Psoas muscle (tissue), 8 donors: ENCODE data around the gene RBMX2. TPM values are rescaled to one million over a fixed set of nuclear protein-coding genes. Genes with fewer than 3 reads are reported as not detected.
"Not testable (repeated sequence)": the region's sequence is repeated elsewhere in the genome, so short reads cannot be mapped to it uniquely, and the experiment has no call there.

Source experiments
- ATAC-seq, 4 donors: fragments of 200-7000 bp; cut with Tn5 transposase; one replicate each; pipeline ENCODE4 v1.9.1; 2020; ENCODE audit warnings: moderate library complexity in 3 of 4, mild to moderate bottlenecking in 2 of 4
- DNase-seq, 2 donors: peaks; one replicate each; pipeline ENCODE4 v3.0.0-alpha.2; 2020
- H3K27ac ChIP-seq: fragments of 200-600 bp; one replicate; pipeline ENCODE4 v1.8.0; 2022
- H3K27me3 ChIP-seq, 3 donors: fragments of 200-600 bp in 1 of 3; one replicate each; pipeline versions ENCODE4 v1.6.1 to v1.8.0; 2013 to 2022; ENCODE audit warnings: low read length in 2 of 3, mild to moderate bottlenecking in 2 of 3, moderate library complexity in 1 of 3; ENCODE audit not compliant: insufficient read depth in 3 of 3
- H3K36me3 ChIP-seq, 2 donors: fragments of 200-600 bp in 1 of 2; one replicate each; pipeline versions ENCODE4 v1.6.1 to v1.8.0; 2013 to 2022; ENCODE audit warnings: low read depth in 1 of 2, mild to moderate bottlenecking in 1 of 2, moderate library complexity in 1 of 2; ENCODE audit not compliant: insufficient read depth in 1 of 2
- H3K4me1 ChIP-seq: fragments of 200-600 bp; one replicate; pipeline ENCODE4 v1.8.0; 2022
- H3K4me3 ChIP-seq: fragments of 200-600 bp; one replicate; pipeline ENCODE4 v1.8.0; 2022; ENCODE audit warnings: mild to moderate bottlenecking
- H3K9me3 ChIP-seq: fragments of 200-600 bp; one replicate; pipeline ENCODE4 v1.8.0; 2022
- WGBS, 3 donors: extraction: QIAGEN DNeasy Blood & Tissue Kit; methylation state at CpG; one replicate each; pipeline versions ENCODE4 v1.1.6 to v1.1.7; 2013; 5-methylcytosine and 5-hydroxymethylcytosine counted together
- intact Hi-C, 2 donors: fragments of 100-400 bp; cut with DNase I; formaldehyde crosslinking; loops; one replicate each; pipeline versions ENCODE4 v1.11.0 to v1.14.2; 2022
- polyA plus RNA-seq, 3 donors: library from polyadenylated mRNA; stranded (reverse); fragments of 200-250 nt; gene quantifications; one replicate each; pipeline ENCODE4 v1.2.3, GENCODE V29; 2013
- total RNA-seq, 4 donors: library from RNA; stranded (reverse); fragmentation: NEBNext Ultra II Directional in 2 of 4; extraction: Animal tissue kit (Norgen Biotek cat#: 25700) in 2 of 4; gene quantifications; one replicate each; pipeline versions ENCODE4 v1.2.1 to v1.2.4, GENCODE V29; 2021 to 2023
- TF ChIP-seq, protein P1 (sequence below): fragments of 200-600 bp; IDR thresholded peaks from one replicate; pipeline ENCODE4 v1.8.0; 2022; ENCODE audit warnings: antibody characterized with exemption
- donor health status: healthy with polysubstance abuse.
- donor health status: DM: no; HTN: no; CAD: no; lungs with moderate emphysema.
- donor health status: Bipolar disorder and iron deficiency.
- donor health status: healthy.
- donor health status: DM: yes; HTN: yes; CAD: no.
- donor health status: DM: no; HTN: no; CAD: no.
- donor health status: DM: no; HTN: no; CAD: no.
- donor health status: DM: yes; HTN: yes; CAD: no.

RBMX2 gene
- total and polyA plus RNA-seq, 7 donors = 7.7 to 16.7 (median 11.5) TPM

DNA sequence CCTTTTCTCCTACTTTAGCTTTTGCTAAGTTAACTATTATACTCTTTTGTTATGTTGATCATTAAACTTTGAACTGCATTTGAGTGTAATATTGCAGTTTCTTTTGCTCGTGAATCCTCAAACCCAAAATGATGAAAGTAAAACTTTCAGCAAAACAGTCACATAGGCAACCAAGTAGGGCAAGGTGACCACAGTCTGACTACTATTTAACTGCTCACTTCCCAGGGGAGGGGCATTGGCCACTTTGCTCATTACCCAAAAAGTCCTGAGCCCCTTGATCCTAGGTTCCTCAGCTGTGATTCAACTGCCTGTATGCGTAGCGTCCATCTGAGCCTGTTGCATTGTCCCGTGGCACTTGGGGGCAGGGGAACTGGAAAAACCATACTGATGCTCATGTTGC is 17.0 kb downstream of the RBMX2 start:
- WGBS, 3 donors = 78 to 85% (median 79%) methylated on average over 4 of the region's 4 CpGs

DNA sequence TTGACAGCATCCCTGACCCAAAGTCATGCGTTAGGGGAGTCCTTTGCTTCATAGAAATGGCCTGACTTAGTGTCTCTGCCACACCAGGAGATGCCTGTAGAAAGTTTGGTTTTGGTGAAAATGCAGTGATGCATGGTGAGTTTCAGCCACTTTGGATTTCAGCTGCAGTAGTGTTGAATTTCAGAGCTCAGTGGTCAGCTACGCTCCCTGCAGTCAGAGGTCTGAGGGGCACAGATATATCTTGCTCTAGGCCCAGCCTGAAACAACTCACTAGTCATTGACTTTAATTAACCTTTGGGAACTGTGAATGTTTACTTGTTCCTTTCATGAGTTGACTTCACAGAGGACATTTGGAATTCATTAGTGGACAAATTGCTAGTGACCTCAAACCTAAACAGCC is 17.5 kb downstream of the RBMX2 start:
- peaks cover 0 to 5% of the 10 kb centered on the region in 2 donors for H3K36me3 ChIP-seq
- no peak for DNase-seq
- H3K4me3 ChIP-seq = no peak overlapping the region
- H3K4me1 ChIP-seq = no peaks in the 10 kb centered on the region
- intact Hi-C loops = no loop called here
- ATAC-seq = no peak
- TF ChIP-seq, protein P1, sequence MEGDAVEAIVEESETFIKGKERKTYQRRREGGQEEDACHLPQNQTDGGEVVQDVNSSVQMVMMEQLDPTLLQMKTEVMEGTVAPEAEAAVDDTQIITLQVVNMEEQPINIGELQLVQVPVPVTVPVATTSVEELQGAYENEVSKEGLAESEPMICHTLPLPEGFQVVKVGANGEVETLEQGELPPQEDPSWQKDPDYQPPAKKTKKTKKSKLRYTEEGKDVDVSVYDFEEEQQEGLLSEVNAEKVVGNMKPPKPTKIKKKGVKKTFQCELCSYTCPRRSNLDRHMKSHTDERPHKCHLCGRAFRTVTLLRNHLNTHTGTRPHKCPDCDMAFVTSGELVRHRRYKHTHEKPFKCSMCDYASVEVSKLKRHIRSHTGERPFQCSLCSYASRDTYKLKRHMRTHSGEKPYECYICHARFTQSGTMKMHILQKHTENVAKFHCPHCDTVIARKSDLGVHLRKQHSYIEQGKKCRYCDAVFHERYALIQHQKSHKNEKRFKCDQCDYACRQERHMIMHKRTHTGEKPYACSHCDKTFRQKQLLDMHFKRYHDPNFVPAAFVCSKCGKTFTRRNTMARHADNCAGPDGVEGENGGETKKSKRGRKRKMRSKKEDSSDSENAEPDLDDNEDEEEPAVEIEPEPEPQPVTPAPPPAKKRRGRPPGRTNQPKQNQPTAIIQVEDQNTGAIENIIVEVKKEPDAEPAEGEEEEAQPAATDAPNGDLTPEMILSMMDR = no peak
- WGBS, 3 donors = 61 to 71% (median 69%) methylated on average over 2 of the region's 2 CpGs
- no peaks in the 10 kb centered on the region for H3K27me3 ChIP-seq
- H3K9me3 ChIP-seq = no peaks in the 10 kb centered on the region
- no peak overlapping the region for H3K27ac ChIP-seq

More for the DNA sequence above, 17.0 kb downstream of the RBMX2 start:
- Histone ChIP-seq H3K9me3 (no peaks in the 10 kb centered on the region), H3K27me3 (no peaks in the 10 kb centered on the region), H3K36me3 (peaks cover 0 to 5% of the 10 kb centered on the region in 2 donors), H3K4me3 (no peak overlapping the region), H3K27ac (no peak overlapping the region), H3K4me1 (no peaks in the 10 kb centered on the region)
- TF ChIP-seq, protein P1 = no peak
- intact Hi-C loops = no loop called here
- ATAC-seq (no peak), DNase-seq (no peak)

DNA sequence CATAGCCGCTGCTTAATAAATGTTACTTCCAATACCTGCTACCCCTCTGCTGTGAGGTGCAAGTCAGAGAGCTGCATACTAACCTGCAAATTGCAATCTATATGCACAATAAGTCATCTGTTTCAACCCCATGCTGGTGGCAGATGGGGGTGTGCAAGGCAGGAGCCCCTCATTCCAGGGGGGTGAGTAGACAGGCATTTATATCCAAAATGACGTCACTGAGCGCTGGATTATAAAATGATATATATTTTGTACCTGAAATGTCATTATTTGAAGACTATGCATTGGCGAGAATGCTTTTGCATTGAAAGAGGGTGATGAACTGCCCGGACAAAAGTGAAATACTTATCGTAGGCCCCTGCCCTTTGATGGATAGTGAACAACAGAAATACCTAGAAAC is 24.7 kb downstream of the RBMX2 start:
- intact Hi-C loops = no loop called here
- ATAC-seq = no peak
- Histone ChIP-seq H3K4me3 (no peak overlapping the region), H3K27ac (no peak overlapping the region), H3K9me3 (no peaks in the 10 kb centered on the region), H3K36me3 (no peaks in the 10 kb centered on the region), H3K4me1 (no peaks in the 10 kb centered on the region), H3K27me3 (peaks cover 0 to 3% (median 0%) of the 10 kb centered on the region in 3 donors)
- DNase-seq = no peak
- TF ChIP-seq, protein P1 = no peak
- 84 to 93% (median 91%) methylated on average over 6 of the region's 6 CpGs for WGBS, 3 donors

DNA sequence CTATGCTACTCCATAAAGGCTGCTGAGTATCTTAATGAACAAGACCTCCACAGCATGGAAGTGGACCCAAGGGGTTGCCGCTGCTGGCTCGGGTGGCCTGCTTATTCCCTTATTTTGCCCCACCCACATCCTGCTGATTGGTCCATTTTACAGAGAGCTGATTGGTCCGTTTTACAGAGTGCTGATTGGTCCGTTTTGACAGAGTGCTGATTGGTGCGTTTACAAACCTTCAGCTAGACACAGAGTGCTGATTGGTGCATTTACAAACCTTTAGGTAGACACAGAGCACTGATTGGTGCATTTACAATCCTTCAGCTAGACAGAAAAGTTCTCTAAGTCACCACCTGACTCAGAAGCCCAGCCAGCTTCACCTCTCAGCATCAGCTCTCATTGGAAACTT is 27.4 kb downstream of the RBMX2 start:
- H3K27me3 ChIP-seq, H3K27ac ChIP-seq, DNase-seq, ATAC-seq, H3K4me1 ChIP-seq, H3K4me3 ChIP-seq, H3K9me3 ChIP-seq, intact Hi-C loops, H3K36me3 ChIP-seq: not testable (repeated sequence)
- WGBS, 3 donors = 67 to 88% (median 76%) methylated on average over 4 to 5 of the region's 5 CpGs

DNA sequence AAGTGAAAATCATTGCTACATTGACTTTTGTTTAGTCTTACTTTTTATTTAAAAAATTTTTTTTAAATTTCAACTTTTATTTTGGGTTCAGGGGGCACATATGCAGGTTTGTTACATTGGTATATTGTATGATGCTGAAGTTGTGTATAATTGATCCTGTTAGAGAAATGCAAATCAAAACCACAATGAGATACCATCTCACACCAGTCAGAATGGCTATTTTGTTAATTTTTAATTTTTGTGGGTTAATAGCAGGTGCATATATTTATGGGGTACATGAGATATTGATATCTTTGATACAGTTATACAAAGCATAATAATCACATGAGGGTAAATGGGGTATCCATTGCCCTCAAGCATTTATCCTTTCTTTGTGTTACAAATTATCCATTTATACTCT is 34.1 kb downstream of the RBMX2 start:
- no peaks in the 10 kb centered on the region for H3K4me1 ChIP-seq
- no peak overlapping the region for H3K4me3 ChIP-seq
- H3K9me3 ChIP-seq = peaks cover 20% of the 10 kb centered on the region
- ATAC-seq (no peak), DNase-seq (no peak)
- no peaks in the 10 kb centered on the region for H3K27me3 ChIP-seq
- TF ChIP-seq, protein P1 = no peak
- H3K36me3 ChIP-seq = no peaks in the 10 kb centered on the region
- H3K27ac ChIP-seq = no peak overlapping the region
- intact Hi-C loops = no loop called here

DNA sequence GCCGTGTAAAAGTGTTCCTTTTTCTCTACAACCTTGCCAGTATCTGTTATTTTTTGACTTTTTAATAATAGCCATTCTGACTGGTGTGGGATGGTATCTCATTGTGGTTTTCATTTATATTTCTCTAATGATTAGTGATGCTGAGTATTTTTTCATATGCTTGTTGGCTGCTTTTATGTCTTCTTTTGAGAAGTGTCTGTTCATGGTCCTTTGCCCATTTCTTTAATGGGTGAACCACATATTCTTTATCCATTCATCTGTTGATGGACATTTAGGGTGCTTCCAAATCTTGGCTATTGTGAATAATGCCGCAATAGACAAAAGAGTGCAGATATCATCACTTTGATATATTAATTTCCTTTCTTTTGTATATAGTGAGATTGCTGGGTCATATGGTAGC is 36.2 kb downstream of the RBMX2 start:
- H3K4me1 ChIP-seq, DNase-seq, H3K27me3 ChIP-seq, intact Hi-C loops, H3K4me3 ChIP-seq, H3K27ac ChIP-seq, ATAC-seq, H3K36me3 ChIP-seq: not testable (repeated sequence)
- 70 to 82% (median 76%) methylated on average over 2 of the region's 2 CpGs for WGBS, 3 donors
- peaks cover 20% of the 10 kb centered on the region for H3K9me3 ChIP-seq
